ENCODE measurements around the gene THRB.

Gene THRB

DNA sequence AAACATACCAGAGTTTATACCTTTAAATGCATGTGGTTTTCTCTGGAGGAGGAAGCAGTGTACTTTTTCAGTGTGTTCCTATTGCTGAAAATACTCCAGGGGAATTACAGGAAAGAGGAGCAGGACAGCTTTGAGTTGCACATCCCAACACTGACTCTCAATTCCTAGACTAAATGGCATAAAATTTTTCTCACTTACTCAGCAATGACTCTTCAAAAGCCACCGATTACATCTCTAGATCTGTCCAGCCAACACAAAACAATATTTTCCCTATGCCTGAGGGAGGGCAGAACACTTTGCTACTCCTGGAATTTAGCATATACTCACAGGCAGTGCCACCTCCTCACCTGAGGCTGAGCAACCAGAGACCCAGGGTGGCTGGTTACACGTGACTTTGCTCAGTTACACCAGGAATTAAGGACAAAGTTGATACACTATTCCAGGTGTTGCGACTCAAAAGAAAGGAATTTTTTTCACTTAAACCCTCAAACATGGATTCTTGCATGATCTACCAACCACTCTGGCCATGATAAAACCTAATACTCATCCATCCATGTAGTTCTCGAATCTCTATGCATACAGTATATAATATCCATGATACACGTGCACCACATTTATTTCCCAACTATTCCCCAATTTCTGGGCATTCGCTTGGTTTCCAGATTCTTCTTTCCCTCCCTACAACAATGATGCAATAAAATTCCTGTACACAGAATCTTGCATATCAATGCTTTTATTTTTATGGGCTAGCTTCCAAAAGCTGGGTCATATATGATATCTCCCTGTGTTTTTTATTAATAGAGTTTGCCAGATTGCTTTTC is 194.6 kb downstream of the THRB start:
- no peak for DNase-seq

DNA sequence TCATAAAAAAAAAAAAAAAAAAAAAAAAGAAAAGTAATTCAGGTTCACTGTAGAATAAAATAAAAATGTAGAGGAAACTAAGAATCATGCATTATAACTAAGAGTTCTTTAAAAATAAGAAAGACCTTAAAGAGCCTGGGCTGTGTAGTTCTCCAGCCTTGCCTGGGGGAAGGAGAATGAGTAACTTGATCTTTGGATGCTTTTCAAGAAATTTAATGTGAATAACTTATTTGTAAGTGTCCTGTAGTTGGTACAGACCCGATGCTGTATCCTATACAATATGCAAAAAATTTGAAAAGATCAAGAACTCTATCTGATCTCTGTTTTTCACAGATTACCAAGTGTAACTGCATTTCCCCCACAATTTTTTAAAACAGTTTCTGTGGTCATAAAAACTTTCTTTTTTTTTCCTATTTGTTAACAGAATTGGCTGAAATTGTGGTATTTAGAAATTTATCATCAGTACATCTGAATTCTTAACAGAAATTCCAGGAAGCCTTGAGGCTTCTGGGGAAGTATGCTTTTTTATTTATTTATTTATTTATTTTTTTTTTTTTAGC is 195.3 kb downstream of the THRB start:
- no peak for DNase-seq

- DNase-seq: no peak
Measured at GRCh38 chr3:24296441-24297205, 198.0 kb downstream of the THRB start.

DNA sequence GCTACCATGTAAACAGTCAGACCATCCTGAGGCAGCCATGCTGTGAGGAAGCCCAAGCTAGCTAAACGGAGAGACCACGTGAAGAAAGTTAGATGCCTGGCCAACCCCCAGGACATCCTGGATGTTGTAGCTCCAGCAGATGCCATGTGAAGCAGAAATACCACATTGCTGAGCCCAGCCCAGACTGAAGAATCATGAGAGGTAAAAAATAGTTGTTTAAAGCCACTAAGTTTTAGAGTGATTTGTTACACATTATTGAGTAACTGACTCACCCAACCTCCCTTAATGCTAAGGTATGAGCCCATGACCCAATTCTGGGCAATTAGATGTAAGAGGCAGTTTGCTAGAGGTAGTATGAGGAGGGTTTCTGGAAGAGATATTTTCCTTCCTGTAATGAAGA is 200.5 kb downstream of the THRB start:
- no peak for DNase-seq

GRCh38 chr3:24291646-24292045 is 203.0 kb downstream of the THRB start:
- no peak for DNase-seq

DNA sequence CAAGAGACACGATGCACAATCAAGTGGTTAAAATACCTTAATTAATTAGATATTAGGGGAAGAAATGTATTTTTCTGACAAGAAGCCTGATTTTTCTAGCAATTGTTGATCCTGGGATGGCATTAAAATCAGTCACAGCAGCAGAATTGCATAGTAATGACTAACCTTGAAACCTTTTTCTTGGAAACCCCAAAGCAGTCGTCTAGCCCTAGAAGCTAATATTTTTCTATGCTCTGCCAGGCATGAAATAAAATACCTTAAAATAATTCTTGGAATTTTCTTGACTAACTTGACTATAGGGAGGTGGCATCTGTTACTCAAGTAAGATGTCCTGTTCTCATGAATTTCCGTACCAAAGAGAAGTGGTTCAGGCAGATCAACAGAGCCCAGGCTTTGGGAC is 204.1 kb downstream of the THRB start:
- DNase-seq: no peak

DNA sequence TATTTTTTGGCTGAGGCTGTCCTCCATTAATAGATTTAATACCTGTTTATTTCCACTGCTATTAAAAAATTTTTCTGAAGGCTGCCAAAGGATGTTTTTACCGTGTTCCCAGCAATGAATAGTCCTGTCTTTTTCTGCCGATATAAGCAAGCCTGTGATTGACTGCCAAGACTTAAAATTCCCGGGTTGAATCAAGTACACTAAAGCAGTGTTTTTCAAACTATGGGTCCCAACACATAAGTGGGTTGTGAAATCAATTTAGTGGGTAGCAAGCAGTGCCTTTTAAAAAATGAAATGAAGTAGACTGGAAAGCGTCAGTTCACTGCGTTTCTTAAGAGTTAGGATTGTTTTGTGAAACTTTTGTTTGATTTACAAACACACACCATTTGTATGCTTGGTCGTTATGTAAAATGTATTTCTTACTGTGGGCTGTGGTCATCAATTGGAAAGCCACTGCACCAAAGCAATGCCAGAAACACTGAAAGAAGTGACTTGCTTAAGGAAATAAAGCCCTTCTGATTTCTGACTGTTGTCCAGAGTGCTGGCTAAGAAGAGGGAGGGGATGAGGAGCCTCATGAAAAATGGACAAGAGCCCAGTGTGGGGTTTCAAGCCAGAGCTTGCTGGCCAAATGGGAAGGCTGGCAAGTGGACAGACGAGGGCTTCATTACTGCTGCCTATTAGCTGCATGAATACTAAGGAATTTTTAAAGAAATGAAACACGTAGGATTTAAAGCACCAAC is 206.0 kb downstream of the THRB start:
- no peak for DNase-seq

DNA sequence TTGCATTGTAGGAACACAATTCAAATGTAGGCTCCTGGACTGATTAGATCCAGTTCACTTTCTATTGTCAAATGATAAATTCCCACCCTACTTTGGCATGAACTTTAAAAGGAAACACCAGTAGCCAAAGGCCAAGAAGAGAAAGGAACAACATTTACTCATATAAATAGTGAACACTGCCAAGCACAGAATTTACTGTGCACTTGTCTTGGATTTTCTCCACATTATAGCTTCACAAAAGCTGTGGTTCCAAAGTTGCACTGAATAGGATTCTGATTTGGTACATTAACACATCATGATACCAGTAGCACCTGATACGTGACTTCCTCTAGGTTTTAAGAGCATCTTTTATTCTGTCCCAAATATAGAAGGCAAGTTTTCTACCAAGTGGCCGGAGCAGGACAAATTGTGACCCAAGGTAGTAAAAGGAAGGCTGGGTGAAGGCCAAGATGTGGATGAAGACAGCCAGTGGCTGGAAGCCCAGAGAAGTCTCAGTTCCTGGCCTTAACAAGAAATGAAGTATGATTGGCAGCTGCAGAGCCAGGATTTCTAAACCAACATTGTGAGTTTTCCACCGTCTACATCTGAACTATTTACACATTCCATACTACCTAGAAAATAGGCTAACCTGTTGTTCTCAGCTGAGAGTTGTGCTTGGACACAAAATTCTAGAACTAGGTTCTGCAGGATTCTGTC is 206.7 kb downstream of the THRB start:
- no peak for DNase-seq

DNA sequence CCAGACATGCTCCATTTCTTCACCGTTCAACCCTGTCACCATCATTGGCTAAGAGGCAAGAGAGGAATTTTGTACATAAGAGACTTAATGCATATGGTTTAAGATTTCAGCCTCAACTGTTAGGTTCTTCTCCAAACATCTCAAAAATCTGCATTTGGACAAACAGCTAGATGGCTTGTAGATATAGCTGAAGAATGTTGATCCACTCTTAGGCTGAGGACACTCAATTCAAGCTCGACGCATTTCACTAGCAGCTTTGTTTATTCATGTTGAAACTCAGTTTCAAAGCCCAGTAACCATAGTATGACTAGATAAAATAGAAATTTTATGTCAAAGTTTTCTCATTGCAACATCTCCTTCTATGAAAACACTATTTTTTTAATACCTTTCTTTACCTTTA is 208.2 kb downstream of the THRB start:
- no peak for DNase-seq

GRCh38 chr3:24278543-24278942 is 216.1 kb downstream of the THRB start:
- DNase-seq: no peak

DNA sequence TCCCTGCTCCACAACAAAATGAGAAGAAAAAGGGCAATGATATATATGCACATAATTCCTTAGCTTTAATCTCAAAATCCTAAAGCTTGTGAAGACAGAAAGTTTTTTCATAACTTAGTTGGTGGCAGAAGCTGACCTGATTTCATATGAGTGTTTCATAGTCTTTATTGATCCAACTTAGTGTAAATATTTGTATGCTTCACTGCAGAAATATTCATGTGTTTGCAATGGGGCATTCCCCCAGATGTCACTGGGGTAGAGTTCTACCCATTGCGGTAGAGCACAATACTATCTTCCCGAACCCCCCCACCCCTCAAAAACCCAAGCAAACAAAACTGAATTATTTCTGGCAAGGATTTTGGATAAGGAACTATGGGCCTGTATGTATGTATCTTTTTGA is 221.2 kb downstream of the THRB start:
- DNase-seq: no peak

DNA sequence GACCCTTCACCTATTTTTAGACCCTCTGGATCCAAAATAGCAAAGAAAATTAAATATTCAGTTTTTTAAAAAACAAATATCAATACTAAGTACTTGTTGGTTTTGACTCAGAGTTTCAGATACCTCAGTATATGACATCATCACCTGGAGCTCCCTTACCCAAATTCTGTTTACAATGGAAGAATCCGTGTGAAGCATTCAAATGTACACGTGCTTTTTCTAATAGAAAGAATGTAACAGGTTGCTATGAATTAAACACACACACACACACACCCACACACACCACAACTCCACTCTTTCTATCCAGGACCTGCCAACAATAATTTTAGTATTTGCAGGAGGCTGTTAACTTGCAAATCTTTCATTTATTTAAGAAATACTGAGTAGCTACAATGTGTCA is 221.8 kb downstream of the THRB start:
- no peak for DNase-seq

DNA sequence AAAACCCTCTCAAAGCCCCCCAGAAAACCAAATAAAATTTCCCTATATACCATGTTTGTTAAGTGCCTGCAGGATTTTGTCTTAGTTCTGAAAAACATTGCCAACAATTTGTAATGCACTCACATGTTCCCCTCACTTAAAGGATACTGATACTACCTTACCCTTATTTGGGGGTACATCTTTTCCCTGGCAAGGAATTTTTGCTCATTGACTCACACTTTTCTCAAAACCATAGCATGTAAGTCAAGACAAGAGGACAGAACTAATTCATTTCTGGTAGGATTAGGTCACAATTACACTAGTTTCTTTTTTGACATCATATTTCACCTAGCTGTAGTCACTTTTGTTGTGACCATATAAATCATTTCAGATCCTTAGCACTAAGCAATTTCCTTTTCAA is 222.2 kb downstream of the THRB start:
- no peak for DNase-seq

DNA sequence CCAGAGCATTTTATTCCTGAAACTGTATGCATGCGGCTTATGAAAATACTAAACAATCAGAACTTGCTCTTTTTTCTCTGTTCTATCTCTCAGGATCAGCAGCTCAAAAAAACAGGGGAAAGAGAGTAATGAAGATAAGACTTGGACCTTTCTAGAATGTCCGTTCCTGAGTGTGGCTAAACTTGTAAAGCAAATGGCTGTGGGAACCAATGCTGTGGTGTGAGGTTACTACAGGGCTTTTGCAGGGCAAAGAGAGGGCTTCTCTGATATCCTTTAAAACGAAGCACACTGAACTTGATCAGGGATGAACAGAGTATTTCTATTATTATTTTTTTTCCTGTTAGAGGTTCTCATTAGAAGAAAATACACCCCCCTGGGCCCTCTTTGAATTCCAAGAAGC is 223.4 kb downstream of the THRB start:
- DNase-seq: no peak

GRCh38 chr3:24270744-24271143 is 223.9 kb downstream of the THRB start:
- DNase-seq: no peak

DNA sequence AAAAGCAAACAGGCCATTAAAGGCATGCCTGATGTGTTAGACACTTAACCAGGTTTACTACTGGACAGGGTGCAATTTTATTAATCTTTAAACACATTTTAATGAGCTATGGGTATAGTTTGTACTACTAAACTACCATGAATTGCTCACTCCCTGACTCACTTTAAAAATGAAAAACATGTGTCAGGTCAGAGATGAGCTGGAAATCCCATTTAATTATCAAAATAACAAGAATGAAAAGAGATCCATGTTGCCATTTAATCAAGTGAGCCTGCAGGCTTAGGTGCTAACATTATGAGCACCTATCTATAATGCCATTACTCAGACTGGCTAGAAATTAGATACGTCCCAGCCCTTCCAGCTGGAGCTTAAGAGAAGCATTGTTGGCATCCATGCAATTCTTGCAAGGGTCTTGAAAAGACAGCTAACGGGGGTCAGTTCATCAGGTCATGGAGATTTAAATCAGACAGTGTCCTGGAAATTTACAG is 224.4 kb downstream of the THRB start:
- no peak for DNase-seq

DNA sequence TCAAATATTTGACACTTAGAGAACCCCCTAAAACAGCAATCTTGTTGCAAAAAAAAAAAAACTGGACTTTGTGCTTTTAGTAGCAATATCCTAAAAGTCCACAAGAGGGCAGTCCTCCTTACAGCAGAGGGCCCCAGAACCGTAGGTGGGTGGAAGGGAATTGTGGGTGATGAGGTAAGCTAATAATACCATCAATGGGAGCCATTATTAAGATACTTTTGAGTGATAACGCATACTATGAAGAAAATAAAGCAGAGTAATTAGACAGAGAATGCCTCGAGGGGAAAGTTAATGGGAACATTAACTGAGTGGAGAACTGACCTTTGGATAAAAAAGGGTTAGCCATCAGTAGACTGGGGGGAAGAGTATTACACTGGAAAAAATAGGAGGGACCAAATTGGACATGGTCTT is 229.9 kb downstream of the THRB start:
- no peak for DNase-seq

DNA sequence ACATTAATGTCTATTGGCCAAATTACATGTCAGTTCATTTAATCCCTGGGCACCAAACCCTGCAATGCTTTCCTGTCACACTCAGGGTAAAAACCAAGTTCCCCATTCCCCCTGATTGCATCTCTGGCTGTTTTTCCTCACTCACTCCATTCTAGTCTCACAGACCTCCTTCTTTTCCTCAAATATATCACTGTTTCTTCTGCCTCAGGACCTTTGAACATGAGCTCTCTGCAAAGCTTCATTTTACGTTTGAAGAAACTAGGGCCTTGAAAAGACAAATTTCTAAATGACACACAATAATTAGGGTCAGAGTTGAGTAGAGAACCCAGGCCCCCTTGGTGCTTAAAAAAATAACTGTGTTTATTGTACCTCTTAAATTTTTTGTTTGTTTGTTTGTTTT is 230.6 kb downstream of the THRB start:
- no peak for DNase-seq

- no peak for DNase-seq
Measured at GRCh38 chr3:24263069-24263668, 231.5 kb downstream of the THRB start.

DNA sequence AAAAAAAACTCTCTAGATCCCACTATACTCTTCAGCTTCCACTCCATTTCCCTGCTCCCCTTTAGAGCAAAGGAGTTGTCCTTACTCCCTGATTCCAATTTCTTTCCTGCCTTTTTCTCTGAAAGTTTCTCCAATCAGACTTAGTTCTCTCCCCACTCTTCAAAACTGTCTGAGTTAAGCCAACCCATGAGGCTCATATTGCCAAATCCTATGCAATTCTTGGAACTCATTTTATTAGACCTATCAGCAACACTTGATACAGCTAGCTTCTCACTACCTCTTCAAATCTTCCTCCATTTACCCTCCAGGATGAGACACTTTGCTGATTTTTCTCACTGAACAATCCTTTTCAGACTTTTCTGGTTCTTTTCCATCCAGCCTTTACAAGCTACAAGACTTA is 233.1 kb downstream of the THRB start:
- no peak for DNase-seq

- DNase-seq: no peak
Measured at GRCh38 chr3:24259901-24260512, 234.6 kb downstream of the THRB start.

All from activated T-cell treated with anti-CD3 and anti-CD28 coated beads, Interleukin-2, amount 50 U/mL, for 48 hours (primary cell).